H9 (cell line): Measurements from ENCODE around the gene ARHGEF25. TPM values are rescaled to one million over a fixed set of nuclear protein-coding genes. Genes with fewer than 3 reads are reported as not detected.

Experiments used
- DNase-seq: peaks from one replicate; pipeline ENCODE4 v3.0.0-alpha.2; 2017
- H2AFZ ChIP-seq: one replicate; pipeline ENCODE4 v1.6.1; 2013; ENCODE audit warnings: mild to moderate bottlenecking, low read length, control low read depth, moderate library complexity
- H2AK5ac ChIP-seq: 2 replicates; pipeline ENCODE4 v1.6.1; 2013; ENCODE audit warnings: low read length, control low read depth, mixed read lengths; ENCODE audit not compliant: insufficient read length
- H2BK120ac ChIP-seq: one replicate; pipeline ENCODE4 v1.6.1; 2013; ENCODE audit warnings: low read depth, mild to moderate bottlenecking, low read length, control low read depth, inconsistent platforms; ENCODE audit not compliant: poor library complexity, severe bottlenecking
- H2BK12ac ChIP-seq: 2 replicates; pipeline ENCODE4 v1.6.1; 2013; ENCODE audit warnings: low read length, control low read depth, mixed read lengths, low read depth; ENCODE audit not compliant: insufficient read length
- H2BK15ac ChIP-seq: 2 replicates; pipeline ENCODE4 v1.6.1; 2013; ENCODE audit warnings: low read depth, low read length, control low read depth
- H2BK20ac ChIP-seq: one replicate; pipeline ENCODE4 v1.6.1; 2013; ENCODE audit warnings: low read depth, mild to moderate bottlenecking, low read length, control low read depth, inconsistent platforms; ENCODE audit not compliant: poor library complexity, severe bottlenecking
- H2BK5ac ChIP-seq: 2 replicates; pipeline ENCODE4 v1.6.1; 2013; ENCODE audit warnings: low read length, control low read depth, mixed read lengths; ENCODE audit not compliant: insufficient read length
- H3K14ac ChIP-seq: 2 replicates; pipeline ENCODE4 v1.6.1; 2013; ENCODE audit warnings: low read length, control low read depth; ENCODE audit not compliant: insufficient read depth
- H3K18ac ChIP-seq: 2 replicates; pipeline ENCODE4 v1.6.1; 2013; ENCODE audit warnings: low read depth, mild to moderate bottlenecking, mixed read lengths, low read length, control low read depth; ENCODE audit not compliant: insufficient read length
- H3K23ac ChIP-seq: 2 replicates; pipeline ENCODE4 v1.6.1; 2013; ENCODE audit warnings: low read length, control low read depth, mixed read lengths, low read depth; ENCODE audit not compliant: insufficient read length
- H3K23me2 ChIP-seq: 2 replicates; pipeline ENCODE4 v1.6.1; 2013; ENCODE audit warnings: low read depth, mild to moderate bottlenecking, mixed read lengths, low read length, control low read depth; ENCODE audit not compliant: insufficient read length, poor library complexity, severe bottlenecking
- H3K27ac ChIP-seq: 2 replicates; pipeline ENCODE4 v1.5.1; 2013; ENCODE audit warnings: low read length, control low read depth, mixed read lengths, low read depth; ENCODE audit not compliant: insufficient read length
- H3K27me3 ChIP-seq: 2 replicates; pipeline ENCODE4 v1.6.1; 2013; ENCODE audit warnings: low read length, control low read depth, inconsistent platforms; ENCODE audit not compliant: insufficient read depth
- H3K4ac ChIP-seq: 2 replicates; pipeline ENCODE4 v1.6.1; 2013; ENCODE audit warnings: low read depth, mild to moderate bottlenecking, control low read depth, inconsistent platforms, low read length, moderate library complexity
- H3K4me1 ChIP-seq: 2 replicates; pipeline ENCODE4 v1.6.1; 2013; ENCODE audit warnings: low read length, control low read depth, inconsistent platforms; ENCODE audit not compliant: insufficient read depth
- H3K4me2 ChIP-seq: 2 replicates; pipeline ENCODE4 v1.6.1; 2013; ENCODE audit warnings: low read length, control low read depth, mixed read lengths; ENCODE audit not compliant: insufficient read length, insufficient read depth
- H3K56ac ChIP-seq: 2 replicates; pipeline ENCODE4 v1.6.1; 2013; ENCODE audit warnings: low read depth, mild to moderate bottlenecking, mixed read lengths, low read length, control low read depth; ENCODE audit not compliant: insufficient read length
- H3K79me1 ChIP-seq: 2 replicates; pipeline ENCODE4 v1.6.1; 2013; ENCODE audit warnings: low read depth, mild to moderate bottlenecking, moderate library complexity, low read length, control low read depth, inconsistent platforms; ENCODE audit not compliant: insufficient read depth, poor library complexity, severe bottlenecking
- H3K79me2 ChIP-seq: 2 replicates; pipeline ENCODE4 v1.6.1; 2013; ENCODE audit warnings: low read length, control low read depth, inconsistent platforms; ENCODE audit not compliant: insufficient read depth
- H3K9ac ChIP-seq: 2 replicates; pipeline ENCODE4 v1.6.1; 2013; ENCODE audit warnings: low read length, control low read depth, mixed read lengths; ENCODE audit not compliant: insufficient read length; ENCODE audit errors: extremely low read depth
- H3K9me3 ChIP-seq: one replicate; pipeline ENCODE4 v1.6.1; 2013; ENCODE audit warnings: low read depth, low read length, inconsistent platforms; ENCODE audit not compliant: control insufficient read depth
- H3T11ph ChIP-seq: one replicate; pipeline ENCODE4 v1.6.1; 2013; ENCODE audit warnings: mild to moderate bottlenecking, low read length, control low read depth, inconsistent platforms
- H4K20me1 ChIP-seq: one replicate; pipeline ENCODE4 v1.6.1; 2013; ENCODE audit not compliant: control insufficient read depth, insufficient read length, insufficient read depth
- H4K5ac ChIP-seq: 2 replicates; pipeline ENCODE4 v1.6.1; 2013; ENCODE audit warnings: low read depth, mild to moderate bottlenecking, mixed read lengths, low read length, control low read depth; ENCODE audit not compliant: insufficient read length
- H4K8ac ChIP-seq: replicated peaks from 2 replicates; pipeline ENCODE4 v1.6.1; 2013; ENCODE audit warnings: low read length, control low read depth, mixed read lengths, low read depth; ENCODE audit not compliant: insufficient read length
- H4K91ac ChIP-seq: 2 replicates; pipeline ENCODE4 v1.6.1; 2013; ENCODE audit warnings: low read depth, mild to moderate bottlenecking, moderate library complexity, mixed read lengths, low read length, control low read depth; ENCODE audit not compliant: insufficient read length
- H3K27ac Mint-ChIP-seq, 3 experiments: 2 replicates in 2 of 3; 3 replicates in 1 of 3; pipeline ENCODE4 v1.8.0; 2020 to 2021; ENCODE audit warnings: mixed read lengths in 3 of 3, mild to moderate bottlenecking in 1 of 3, moderate library complexity in 1 of 3
- H3K27me3 Mint-ChIP-seq: 2 replicates; pipeline ENCODE4 v1.8.0; 2021; ENCODE audit warnings: low read depth, mild to moderate bottlenecking, moderate library complexity, mixed read lengths
- H3K36me3 Mint-ChIP-seq, 3 experiments: 2 replicates in 2 of 3; 3 replicates in 1 of 3; pipeline ENCODE4 v1.8.0; 2020 to 2021; ENCODE audit warnings: low read depth in 3 of 3, mixed read lengths in 3 of 3; ENCODE audit not compliant: insufficient read depth in 1 of 3
- H3K4me1 Mint-ChIP-seq, 2 experiments: 2 replicates each; pipeline ENCODE4 v1.8.0; 2020; ENCODE audit warnings: mixed read lengths in 2 of 2
- H3K4me3 Mint-ChIP-seq, 2 experiments: 2 replicates in 1 of 2; 3 replicates in 1 of 2; pipeline ENCODE4 v1.8.0; 2020 to 2021; ENCODE audit warnings: mild to moderate bottlenecking in 2 of 2, mixed read lengths in 2 of 2, moderate library complexity in 1 of 2
- H3K9me3 Mint-ChIP-seq, 2 experiments: 2 replicates in 1 of 2; 3 replicates in 1 of 2; pipeline ENCODE4 v1.8.0; 2020; ENCODE audit warnings: mild to moderate bottlenecking in 2 of 2, mixed read lengths in 2 of 2, moderate library complexity in 1 of 2
- WGBS: extraction: QIAGEN DNeasy Blood & Tissue Kit; methylation state at CpG from one replicate; pipeline ENCODE4 v1.1.7; 2013; ENCODE audit warnings: missing lambda C conversion rate, low lambda C conversion rate, mixed read lengths; ENCODE audit not compliant: insufficient read length; ENCODE audit errors: extremely low coverage; 5-methylcytosine and 5-hydroxymethylcytosine counted together
- total RNA-seq: library from RNA; stranded (reverse); gene quantifications from 2 replicates; pipeline ENCODE4 v1.2.1, GENCODE V29; 2021
- TF ChIP-seq, protein P1 (sequence below): fragments of 200-600 bp; sonication (generic); conservative IDR thresholded peaks from 3 replicates; pipeline ENCODE4 v1.8.0; 2021; ENCODE audit warnings: antibody characterized with exemption, mild to moderate bottlenecking

Gene ARHGEF25
- total RNA-seq, 1 experiment from 2014 or later = 22.6 TPM

DNA sequence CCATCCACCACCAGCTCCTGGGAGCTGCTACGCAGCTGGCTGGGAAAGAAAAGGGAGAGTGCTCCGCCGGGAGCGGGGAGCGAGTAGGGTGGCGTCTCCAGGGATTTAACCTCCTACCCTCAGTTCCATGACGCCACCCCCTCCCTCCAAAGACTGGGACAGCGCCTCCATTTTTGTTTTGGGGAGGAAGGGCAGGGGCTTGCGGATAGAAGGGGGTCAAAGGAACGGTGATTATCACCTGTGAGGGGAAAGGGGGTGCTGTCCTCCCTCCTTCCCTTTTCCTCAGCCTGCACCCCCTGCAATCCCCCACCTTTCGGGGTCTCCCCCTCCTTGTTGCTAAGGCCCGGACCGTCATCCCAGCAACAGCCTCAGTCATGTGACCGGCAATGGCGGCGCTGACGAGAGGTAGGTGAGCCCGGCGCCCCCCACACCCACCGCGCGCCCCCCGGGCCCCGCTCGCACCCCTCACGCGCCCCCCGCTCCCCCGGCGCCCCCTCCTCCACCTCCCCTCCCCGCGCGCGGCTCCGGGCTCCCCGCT lies 6.7 kb upstream of the ARHGEF25 start, which contains the start of gene DTX3:
Gene DTX3, plus strand, starts transcription at position 371 of the 538 bp plus-strand sequence. CDS start 1,694 bp downstream, outside the sequence.
- no peak within 1 kb of the TSS for H3K56ac ChIP-seq
- peak within 1 kb of the TSS; percentile 99 for H3K14ac ChIP-seq
- peak within 1 kb of the TSS; percentile 30 for H2BK12ac ChIP-seq
- H4K5ac ChIP-seq = peak within 1 kb of the TSS; percentile 63
- peak within 1 kb of the TSS; percentile 94 to 98 (median 97) for H3K27ac Mint-ChIP-seq
- H2BK20ac ChIP-seq = peak within 1 kb of the TSS; percentile 32
- H3K9me3 ChIP-seq = no peaks in the 10 kb centered on the region
- no peak within 1 kb of the TSS for H3T11ph ChIP-seq
- peak; percentile 68 for DNase-seq
- peaks cover 31 to 34% of the 10 kb centered on the region in 2 experiments for H3K4me1 Mint-ChIP-seq
- H3K23me2 ChIP-seq = peaks cover 17% of the 10 kb centered on the region
- H3K4ac ChIP-seq = no peak within 1 kb of the TSS
- peaks cover 9 to 57% (median 36%) of the 10 kb centered on the region in 3 experiments for H3K36me3 Mint-ChIP-seq
- no peak within 1 kb of the TSS for H3K27ac ChIP-seq
- TF ChIP-seq, protein P1, sequence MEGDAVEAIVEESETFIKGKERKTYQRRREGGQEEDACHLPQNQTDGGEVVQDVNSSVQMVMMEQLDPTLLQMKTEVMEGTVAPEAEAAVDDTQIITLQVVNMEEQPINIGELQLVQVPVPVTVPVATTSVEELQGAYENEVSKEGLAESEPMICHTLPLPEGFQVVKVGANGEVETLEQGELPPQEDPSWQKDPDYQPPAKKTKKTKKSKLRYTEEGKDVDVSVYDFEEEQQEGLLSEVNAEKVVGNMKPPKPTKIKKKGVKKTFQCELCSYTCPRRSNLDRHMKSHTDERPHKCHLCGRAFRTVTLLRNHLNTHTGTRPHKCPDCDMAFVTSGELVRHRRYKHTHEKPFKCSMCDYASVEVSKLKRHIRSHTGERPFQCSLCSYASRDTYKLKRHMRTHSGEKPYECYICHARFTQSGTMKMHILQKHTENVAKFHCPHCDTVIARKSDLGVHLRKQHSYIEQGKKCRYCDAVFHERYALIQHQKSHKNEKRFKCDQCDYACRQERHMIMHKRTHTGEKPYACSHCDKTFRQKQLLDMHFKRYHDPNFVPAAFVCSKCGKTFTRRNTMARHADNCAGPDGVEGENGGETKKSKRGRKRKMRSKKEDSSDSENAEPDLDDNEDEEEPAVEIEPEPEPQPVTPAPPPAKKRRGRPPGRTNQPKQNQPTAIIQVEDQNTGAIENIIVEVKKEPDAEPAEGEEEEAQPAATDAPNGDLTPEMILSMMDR = no peak
- H3K23ac ChIP-seq = no peak within 1 kb of the TSS
- H2AFZ ChIP-seq = no peak within 1 kb of the TSS
- H4K20me1 ChIP-seq = no peaks in the 10 kb centered on the region
- no peak within 1 kb of the TSS for H2AK5ac ChIP-seq
- H3K9me3 Mint-ChIP-seq = no peaks in the 10 kb centered on the region; a peak in 1 of 5 replicates
- peak within 1 kb of the TSS; percentile 90 for H3K4me3 Mint-ChIP-seq
- peaks cover 3% of the 10 kb centered on the region for H3K4me1 ChIP-seq
- H2BK15ac ChIP-seq = no peak within 1 kb of the TSS
- H3K9ac ChIP-seq = peak within 1 kb of the TSS; percentile 66
- no CpG with 5 or more reads among the region's 36 CpGs for WGBS
- H3K27me3 ChIP-seq = no peaks in the 10 kb centered on the region
- no peaks in the 10 kb centered on the region for H3K27me3 Mint-ChIP-seq
- peak within 1 kb of the TSS; percentile 94 for H3K18ac ChIP-seq
- H2BK120ac ChIP-seq = no peak within 1 kb of the TSS
- H3K79me2 ChIP-seq = no peaks in the 10 kb centered on the region
- H2BK5ac ChIP-seq = no peak within 1 kb of the TSS
- H3K4me2 ChIP-seq = peak within 1 kb of the TSS; percentile 89
- no peaks in the 10 kb centered on the region for H3K79me1 ChIP-seq
- H4K8ac ChIP-seq = no peak within 1 kb of the TSS
- H4K91ac ChIP-seq = no peak within 1 kb of the TSS
